Kidney glomerular epithelial cell (primary cell): ENCODE results near the gene ULK1.

Source experiments
- DNase-seq: peaks from one replicate; lab custom pipeline; 2025; lab: John Stamatoyannopoulos, UW

Gene ULK1

DNA sequence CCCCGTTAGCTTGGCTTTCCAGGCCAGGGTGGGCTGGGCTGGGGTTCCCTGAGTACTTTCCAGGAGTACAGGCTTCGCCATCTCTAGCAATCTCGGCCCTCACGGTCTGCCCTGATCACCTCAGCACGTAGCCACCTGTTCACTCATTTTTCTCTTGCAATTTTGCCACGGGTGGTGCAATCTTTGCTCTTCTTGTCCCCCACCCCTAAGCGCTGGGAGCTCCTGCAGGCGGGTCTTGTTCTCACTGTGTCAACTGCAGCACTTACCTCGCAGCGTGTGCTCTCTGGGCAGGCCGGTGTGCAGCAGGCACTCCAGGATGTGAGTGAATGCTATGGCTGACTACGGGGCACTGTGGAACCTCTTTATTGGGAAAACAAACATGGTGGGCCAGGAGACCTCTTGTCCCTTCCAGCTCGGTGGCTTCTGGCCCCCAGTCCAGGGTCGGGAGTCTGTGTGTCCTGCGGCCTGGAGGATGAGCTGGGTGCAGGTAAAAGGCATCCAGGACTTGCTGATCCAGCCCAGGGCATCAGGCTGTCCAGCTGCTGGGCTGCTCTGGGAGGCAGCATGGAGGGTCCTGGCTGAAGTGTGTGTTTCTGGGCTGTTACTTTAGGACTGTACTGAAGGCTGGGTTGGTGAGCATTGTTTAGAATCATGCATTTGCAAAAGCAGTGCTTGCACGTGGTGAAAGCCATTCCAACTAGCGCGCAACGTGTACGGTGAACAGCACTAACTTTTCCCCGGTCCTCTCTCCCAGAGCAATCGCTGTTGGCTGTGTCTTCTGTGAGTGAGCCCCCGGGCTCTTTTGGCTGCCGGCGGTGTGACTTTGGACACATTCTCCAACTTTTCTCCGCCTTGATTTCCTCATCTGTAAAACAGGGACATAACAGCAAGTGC lies 1.5 kb upstream of the ULK1 start:
- DNase-seq = no peak

DNA sequence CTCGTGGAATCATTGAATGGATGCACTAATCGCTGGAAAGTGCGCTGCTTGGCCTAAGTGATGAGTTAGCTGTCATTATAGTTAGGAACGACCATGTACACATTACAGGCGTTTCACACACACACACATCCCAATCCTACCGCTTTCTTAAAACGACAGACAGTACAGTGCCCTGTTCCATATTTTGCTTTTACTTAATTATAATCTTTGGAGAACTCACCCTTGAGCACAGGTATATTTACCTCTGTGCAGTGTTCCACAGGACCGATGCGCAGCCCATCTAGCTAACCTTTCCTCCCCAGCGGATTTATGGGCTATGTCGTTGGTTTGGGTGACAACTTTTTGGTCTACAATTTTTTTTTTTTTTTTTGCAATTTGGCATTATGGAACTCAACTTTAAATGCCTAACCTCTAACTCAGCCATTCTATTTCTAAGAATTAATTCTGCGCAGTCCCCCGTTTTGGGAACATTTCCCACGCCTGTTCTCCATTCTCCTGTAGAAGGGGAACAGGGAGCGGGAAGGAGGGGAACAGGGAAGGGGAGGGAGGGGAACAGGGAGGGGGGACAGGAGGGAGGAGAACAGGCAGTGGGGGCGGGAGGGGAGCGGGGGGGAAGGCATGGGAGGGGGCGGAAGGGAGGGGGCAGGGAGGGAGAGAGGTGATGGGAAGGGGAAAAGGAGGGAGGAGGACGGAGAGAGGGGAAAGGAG lies 663 bp upstream of the ULK1 start:
- no peak for DNase-seq

DNA sequence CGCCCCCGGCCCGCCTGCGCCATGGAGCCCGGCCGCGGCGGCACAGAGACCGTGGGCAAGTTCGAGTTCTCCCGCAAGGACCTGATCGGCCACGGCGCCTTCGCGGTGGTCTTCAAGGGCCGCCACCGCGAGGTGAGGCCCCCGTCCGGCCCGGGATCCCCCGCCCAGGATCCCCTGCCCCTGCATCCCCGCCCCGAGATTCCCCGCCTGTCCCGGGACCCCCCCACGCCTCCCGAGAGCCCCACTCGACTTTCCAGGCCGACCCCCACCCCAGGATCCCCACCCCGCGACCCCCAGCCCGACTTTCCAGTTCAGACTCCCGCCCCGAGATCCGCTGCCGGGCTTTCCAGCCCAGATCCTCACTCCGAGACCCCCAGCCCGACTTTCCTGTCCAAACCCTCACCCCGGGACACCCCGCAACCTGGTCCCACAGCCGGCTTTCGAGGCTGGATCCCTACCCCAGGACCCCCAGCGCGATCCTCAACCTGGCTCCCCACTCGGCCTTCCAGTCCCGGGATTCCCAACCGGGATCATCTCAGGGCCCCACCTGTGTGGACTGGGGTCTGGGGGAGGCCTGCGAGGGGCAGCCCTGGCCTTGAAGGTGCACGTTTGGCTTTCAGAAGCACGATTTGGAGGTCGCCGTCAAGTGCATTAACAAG lies 688 bp downstream of the ULK1 start:
- DNase-seq = no peak

DNA sequence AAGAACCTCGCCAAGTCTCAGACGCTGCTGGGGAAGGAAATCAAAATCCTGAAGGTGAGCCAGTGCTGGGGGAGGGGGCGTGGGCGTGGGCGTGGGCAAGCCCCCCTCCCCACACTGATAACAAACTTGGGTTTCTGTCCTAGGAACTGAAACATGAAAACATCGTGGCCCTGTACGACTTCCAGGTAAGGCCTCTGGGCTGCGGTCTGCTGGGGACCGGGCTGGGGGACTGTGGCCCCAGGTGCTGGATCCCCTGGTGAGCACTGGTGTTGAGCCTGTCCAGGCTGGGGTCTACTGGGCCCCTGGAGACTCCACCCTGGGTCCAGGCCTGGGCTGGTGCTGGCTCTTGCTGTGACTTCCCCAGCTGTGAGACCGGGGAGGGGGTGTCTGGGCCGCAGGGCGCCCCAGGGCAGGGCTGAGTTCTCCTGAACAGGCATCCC lies 1.2 kb downstream of the ULK1 start:
- DNase-seq = no peak

DNA sequence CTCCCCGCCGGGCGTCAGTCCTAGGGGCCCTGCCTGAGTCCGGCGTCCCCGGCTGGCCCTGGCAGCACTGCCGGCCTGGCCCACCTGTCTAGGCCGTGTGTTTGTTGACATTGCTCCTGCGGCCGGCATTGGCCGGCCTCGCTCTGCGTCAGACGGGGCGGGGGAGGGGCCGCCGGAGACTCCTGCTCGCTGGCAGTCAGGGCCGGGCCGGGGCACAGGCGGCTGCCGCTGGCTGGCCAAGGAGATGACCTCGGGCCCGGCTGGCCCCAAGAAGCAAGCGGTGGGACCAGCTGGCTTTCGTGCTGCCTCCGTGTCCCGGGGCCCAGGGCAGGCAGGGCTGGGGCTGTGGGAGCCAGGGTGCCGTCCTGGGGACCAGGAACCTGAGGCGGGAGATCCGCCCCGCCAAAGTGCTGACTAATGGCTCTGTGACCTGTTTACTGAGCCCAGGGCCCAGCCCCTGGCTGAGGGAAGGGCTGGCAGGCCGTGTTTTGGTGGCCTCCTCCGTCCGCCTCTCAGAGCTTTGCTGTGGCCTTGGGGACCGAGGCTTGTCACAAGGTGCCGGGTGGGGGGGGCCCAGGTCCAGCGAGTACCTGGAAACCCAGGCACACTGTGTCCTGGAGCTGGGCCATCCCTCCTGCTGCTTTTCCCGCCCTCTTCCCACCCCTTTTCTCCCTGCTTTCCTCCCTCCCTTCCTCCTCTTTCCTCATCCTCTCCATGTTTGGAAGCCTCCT lies 1.8 kb downstream of the ULK1 start:
- peak; percentile 67 for DNase-seq

DNA sequence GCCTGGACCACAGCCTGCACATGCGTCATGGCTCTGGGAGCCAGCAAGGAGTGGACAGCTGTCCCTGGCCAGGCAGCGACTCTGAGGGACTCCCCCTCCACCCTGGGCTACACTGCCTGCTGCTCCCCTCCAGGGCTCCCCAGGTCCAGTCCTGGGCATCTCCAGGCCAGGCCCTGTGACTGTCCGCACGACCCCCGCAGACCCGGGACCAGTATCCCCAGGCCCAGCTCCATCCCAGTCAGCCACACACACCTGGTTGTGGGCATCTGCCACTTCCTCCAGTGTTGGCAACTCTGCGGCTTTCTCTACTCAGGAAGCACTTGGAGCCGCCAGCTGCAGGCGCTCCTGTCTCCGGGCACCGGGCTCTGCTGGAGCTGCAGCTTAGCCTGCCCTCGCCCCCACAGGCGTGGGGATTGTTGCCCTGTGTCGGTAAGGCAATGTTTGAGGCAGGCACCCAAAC lies 2.4 kb downstream of the ULK1 start:
- DNase-seq = no peak

DNA sequence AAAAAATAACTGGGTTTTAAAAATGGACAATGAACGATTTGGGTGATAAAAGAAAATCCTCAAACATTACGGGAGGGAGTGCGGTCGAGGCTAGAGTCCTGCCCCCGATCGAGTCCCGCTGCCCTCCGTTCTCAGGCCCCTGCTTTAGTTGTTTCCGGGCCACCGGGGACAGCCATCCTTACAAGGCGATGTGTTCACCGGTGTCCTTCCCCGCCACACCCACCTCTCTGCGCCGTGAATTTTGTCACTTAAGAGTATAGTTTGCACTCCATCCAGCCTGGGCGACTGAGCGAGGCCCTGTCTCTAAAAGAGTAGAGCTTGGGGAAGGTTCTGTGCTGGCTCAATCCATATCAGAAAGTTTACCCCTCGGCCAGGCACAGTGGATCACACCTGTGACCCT lies 2.9 kb downstream of the ULK1 start:
- no peak for DNase-seq

DNA sequence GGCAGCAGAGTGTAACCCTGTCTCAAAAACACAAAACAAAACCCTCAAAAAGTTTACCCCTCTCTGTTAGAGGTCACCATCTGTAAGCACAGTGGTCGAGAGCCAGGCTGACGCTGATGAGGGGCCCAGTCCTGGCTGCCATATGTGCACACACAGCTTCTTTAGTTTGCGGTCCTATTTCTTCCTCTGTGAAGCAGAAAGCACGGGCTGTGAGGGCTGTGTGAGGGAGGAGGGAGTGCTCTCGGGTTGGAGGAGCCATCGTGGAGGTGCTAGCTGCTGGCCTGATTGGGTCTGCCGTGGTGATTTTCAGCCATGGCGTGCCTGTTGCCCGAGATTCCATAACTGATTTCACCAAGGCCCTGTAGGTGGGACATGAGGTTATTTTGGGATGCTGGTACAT lies 3.5 kb downstream of the ULK1 start:
- no peak for DNase-seq

DNA sequence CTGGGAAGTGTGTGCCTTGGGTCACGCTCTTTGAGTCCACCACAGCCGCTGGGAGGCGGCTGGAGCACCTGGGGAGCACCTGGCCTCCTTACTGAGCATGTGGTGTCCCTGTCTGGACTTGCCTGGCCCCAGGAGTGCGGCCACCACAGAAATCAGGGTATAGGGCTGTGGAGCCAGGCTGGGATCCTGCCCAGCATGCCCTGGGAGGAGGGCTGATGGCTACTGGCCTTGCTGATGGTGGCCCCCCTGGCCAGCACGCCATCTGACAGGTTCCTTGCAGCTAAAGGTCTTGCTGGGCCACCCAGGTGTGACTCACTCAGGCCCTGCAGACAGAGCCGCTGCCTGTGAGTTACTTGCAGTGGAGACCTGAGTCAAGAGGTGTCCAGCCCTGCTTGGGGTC lies 6.0 kb downstream of the ULK1 start:
- DNase-seq = no peak

DNA sequence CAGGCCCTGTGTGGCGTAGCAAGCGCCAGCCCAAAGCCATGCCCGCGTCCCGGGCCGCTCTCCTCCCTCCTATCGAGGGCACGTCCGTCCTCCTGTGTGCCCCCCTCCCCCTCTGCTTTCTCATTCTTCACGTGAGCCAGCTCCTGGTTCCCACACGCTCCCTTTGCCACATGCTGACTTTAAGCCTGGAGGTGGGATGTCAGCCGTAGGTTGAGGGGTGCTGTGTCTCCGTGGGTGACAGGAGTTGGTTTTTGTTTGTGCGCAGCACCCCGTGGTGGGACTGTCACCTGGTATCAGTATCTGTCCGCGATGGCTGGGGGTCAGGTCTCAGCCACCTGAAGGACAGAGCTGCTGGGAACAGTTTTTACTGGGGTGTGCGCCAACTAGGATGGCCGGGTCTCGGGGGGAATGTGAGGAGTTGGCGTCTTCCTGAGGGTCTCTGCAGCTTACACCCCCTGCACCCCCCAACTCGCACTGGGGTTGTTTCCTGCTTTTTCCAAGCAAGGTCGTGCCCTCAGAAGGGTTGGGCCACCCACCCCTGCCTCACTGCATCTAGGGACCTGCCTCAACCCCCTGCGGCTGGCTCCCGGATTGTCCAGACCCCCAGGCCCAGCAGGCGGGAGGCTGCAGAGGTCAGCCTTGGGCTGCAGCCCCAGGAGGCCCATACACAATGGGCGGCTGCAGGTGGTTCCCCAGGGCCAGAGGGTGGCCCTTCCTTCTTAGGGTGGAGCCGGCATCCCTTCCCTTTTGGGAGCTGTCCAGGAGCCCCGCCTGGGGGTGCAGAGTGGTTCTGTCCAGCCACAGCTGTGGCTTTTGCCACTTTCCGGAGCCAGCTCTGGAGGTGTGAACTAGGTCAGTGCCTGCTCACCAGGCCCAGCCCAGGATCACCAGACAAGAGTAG lies 7.3 kb downstream of the ULK1 start:
- no peak for DNase-seq

DNA sequence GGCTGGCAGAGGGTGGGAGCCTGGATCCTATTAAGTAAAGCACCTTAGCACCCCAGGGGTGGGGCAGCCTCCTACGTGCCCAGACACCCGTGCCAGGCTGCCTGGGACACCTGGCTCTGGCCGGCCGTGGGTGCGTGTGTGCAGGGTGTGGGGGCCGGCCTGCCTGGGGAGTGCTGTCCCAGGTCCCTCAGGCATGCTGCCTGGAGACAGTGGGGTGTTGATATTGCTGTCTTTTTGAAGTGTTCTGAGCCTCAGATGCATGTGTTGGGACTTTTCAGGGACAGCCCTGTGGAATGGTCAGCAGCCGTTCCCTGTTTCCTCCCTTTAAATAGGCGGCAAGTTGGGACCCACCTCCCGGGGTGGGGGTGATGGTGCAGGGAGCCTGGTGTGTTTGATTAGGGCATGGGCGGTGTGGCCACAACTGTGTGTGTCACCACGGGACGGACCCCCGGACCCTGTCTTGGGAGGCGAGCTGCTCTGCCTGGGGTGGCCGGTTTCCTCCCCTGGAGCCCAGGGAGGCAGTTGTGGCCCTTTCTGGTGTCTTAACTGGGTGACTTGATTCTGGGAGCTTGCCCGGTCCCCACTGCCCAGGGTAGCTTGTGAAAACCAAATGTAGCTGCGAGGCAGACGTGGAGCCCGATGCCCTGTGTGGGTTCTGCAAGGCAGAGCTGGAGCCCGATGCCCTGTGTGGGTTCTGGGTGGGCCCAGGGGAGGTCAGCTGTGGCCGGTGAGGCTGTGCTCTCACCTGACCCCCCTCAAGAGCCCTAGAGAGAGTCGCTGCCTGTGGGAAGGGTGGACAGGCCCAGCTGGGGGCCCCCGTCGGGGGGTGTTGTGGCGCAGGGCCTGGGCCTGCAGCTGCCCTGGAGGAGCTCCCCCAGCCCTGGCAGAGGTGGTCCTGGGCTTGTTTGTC lies 8.2 kb downstream of the ULK1 start:
- no peak for DNase-seq

DNA sequence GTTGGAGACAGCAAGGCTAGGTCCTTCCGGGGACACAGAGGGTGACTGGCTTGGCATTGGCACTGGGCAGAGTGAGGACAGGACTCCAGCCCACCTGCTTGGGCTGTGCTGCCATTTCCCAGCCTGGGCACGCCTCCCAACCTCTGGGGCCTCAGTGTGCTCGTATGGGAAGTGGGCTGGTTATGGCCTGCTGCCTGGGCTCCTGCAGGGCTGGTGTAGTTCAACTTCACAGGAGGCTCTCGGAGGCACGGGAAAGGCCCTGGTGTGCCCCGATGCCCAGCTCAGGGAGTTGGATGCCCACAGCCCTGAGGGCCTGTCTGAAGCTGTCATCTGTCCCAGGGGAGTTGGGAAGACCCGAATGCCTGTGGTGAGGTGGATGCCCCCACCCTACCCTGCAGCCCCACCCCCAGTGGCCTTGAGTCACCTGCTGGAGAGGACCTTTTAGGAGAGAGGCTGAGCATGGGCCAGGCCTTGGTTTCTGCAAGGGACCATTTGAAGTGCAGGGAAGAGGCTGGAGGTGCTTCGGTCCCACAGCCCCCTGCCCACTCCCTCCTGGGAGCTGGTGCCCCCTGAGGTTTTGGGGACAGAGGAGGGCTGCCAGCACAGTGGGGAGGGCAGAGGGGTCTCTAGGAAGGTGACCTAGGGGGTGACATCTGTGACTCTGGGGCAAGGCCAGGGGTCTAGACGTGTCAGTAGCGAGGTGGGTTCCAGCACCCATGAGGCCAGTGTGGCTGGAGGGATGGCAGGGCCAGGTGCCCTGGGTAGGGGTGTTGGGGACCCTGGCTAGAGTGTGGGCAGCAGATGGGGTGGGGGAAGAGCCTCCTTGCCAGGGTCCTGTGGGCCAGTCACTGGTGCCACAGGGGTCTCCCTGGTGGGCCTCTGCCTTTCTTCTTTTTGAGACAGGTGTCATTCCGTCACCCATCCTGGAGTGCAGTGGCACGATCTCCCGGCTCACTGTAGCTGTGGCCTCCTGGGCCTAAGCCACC lies 9.1 kb downstream of the ULK1 start:
- DNase-seq = no peak

DNA sequence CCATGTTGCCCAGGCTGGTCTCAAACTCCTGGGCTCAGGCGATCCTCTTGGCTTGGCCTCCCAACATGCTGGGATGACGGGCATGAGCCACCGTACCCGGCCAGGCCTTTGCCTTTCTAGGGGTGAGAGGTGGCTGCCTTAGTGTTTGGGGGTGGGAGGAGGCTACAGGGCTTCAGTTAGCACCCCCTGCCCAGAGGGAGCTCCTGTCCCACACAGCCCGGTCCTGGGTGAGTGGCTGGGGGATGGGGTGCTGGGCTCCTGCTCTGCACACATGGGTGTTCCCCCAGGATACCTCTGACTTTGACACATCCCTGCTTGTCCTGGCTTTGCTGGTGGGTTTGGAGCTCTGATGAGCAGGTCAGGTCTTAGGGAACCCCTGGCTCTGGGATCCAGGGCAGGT lies 9.9 kb downstream of the ULK1 start:
- DNase-seq = no peak

DNA sequence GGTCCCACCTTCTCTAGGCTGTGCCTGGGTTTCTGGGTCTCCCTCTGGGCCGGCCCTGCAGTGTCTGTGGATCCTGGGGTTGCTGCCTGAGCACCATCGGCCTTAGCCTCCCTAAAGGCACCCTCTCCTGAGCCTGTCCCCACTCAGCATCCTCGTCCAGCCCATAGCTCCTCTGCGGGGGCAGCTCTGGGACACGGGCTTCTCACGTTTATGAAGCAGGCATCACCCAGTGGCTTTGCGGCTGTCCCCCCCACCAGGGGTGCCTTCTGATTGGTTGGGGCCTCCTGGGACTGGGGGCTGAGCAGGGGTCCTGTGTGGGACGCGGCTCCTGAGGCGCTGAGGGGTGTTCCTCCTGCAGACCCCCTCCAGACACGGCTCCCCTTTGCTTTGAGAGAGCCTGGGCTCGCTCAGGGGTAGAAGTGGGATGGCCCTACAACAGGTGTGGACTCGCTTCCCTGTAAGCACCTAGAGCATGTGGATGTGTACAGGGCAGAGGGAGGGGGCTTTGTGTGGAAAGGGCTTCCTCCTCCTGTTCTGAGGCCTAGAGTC lies 10.7 kb downstream of the ULK1 start:
- DNase-seq = no peak

DNA sequence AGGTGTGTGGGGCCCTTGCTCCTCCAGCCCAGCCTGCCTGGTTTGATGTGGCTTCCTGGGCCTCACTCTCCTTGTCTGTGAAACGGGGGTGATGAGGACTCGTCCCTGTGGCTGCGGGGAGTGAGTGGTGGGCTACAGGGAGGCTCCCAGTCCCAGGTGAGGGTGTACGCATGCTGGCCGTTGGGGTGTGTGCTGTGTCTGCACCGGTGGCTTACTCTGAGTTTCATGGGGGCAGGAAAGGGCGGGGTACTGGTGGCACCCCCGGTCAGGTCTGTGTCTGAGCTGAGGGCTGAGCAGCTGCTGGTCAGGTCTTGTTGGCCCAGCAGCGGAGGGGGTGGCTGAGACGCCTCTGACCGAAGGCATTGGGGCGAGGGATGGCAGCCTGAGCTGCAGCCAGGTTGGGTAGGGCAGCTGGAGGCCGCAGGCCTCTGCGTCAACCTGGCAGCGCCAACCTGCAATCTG lies 11.2 kb downstream of the ULK1 start:
- DNase-seq = no peak

DNA sequence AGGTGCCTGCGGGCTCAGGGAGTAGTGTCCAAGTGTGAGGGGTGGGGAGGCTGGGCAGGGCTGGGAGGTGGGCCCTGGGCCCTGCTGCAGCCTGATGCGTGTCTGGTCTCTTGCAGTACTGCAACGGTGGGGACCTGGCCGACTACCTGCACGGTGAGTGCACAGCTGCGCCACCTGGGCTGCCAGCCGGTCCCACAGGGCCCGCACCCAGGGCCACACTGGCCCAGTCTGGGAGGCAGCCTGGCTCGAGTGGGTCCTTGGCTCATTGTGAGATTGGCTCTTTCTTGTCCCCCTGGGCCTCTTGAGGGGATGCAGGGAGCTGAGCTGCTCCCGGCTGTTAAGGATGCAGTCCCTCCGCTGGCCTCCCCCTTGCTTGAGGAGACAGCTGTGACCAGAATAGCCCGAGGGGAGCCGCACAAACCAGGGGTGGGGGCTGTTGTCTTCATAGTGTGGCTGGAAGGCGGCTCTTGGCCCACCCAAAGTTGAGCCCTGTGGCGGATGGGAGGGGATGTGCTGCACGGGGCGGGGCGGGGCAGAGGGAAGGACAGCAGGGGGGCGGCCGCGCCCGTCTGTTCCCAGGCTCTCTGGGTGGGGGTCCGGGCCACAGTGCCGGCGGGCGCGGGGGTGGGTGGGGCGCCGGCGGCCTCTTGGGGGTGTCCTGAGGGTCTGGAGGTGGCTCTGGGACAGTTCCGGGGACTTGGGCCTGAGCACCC lies 13.1 kb downstream of the ULK1 start:
- DNase-seq = no peak
